GM12878 (cell line): ENCODE data around the gene HMGN1. TPM values are rescaled to one million over a fixed set of nuclear protein-coding genes. Genes with fewer than 3 reads are reported as not detected.

Source experiments
- ATAC-seq: fragments of 200-7000 bp; cut with Tn5 transposase; 3 replicates; pipeline ENCODE4 v1.9.1; 2020; ENCODE audit warnings: mild to moderate bottlenecking, moderate library complexity
- BruUV-seq: library from RNA; stranded (reverse); fragments of 400-500 nt; replicated peaks from 2 replicates; lab custom pipeline; 2021; lab: Mats Ljungman, UMichigan
- CTCF ChIA-PET: fragments of 300-600 bp; sonication (Branson Sonifier 250); formaldehyde crosslinking; extraction: SDS; loops from one replicate; lab custom pipeline; 2021; ENCODE audit warnings: inconsistent platforms; lab: Yijun Ruan, JAX
- POLR2A ChIA-PET: fragments of 350-600 bp; formaldehyde crosslinking; extraction: SDS; loops from one replicate; lab custom pipeline; 2021; ENCODE audit warnings: inconsistent platforms; lab: Charles Lee
- RAD21 ChIA-PET: fragments of 300-600 bp; sonication (Branson Sonifier 250); formaldehyde crosslinking; loops from one replicate; lab custom pipeline; 2023; ENCODE audit warnings: antibody characterized with exemption; ENCODE audit not compliant: unreplicated experiment; lab: Charles Lee
- SMC1A ChIA-PET: fragments of 300-600 bp; sonication (Branson Sonifier 250); formaldehyde crosslinking; loops from one replicate; lab custom pipeline; 2023; ENCODE audit not compliant: unreplicated experiment, uncharacterized antibody; lab: Charles Lee
- DNase-seq: peaks from one replicate; pipeline ENCODE4 v3.0.0-alpha.2; 2011; ENCODE audit warnings: low read depth, low spot score
- FAIRE-seq: peaks from 3 replicates; lab custom pipeline; 2011; peaks lifted over from hg19 to GRCh38; lab: Jason Lieb, UNC
- H2AFZ ChIP-seq: 2 replicates; pipeline ENCODE4 v1.6.0; 2011; ENCODE audit warnings: low read depth, low read length, control low read depth; ENCODE audit not compliant: control insufficient read depth
- H3K27ac ChIP-seq: 2 replicates; pipeline ENCODE4 v1.5.1; 2011; ENCODE audit warnings: control low read depth; ENCODE audit not compliant: control insufficient read depth, insufficient read depth
- H3K27me3 ChIP-seq, 2 experiments: replicated peaks in 1 of 2; 2 replicates each; pipeline versions ENCODE4 v1.6.0 to v1.6.1; 2011; ENCODE audit warnings: low read length in 1 of 2; ENCODE audit not compliant: control insufficient read depth in 2 of 2, insufficient read depth in 2 of 2
- H3K36me3 ChIP-seq, 2 experiments: 2 replicates each; pipeline ENCODE4 v1.5.1; 2011; ENCODE audit warnings: low read length in 1 of 2; ENCODE audit not compliant: control insufficient read depth in 2 of 2, insufficient read depth in 2 of 2
- H3K4me1 ChIP-seq: 2 replicates; pipeline ENCODE4 v1.6.1; 2011; ENCODE audit warnings: mild to moderate bottlenecking, low read length, moderate library complexity, mixed read lengths; ENCODE audit not compliant: control insufficient read depth, insufficient read depth
- H3K4me2 ChIP-seq: 2 replicates; pipeline ENCODE4 v1.6.0; 2011; ENCODE audit warnings: control low read depth; ENCODE audit not compliant: control insufficient read depth, insufficient read depth
- H3K4me3 ChIP-seq: fragments of 200-600 bp; sonication (generic); 2 replicates; pipeline ENCODE4 v1.5.1; 2016
- H3K79me2 ChIP-seq: 2 replicates; pipeline ENCODE4 v1.6.0; 2011; ENCODE audit warnings: low read length; ENCODE audit not compliant: control insufficient read depth, insufficient read depth
- H3K9ac ChIP-seq: 2 replicates; pipeline ENCODE4 v1.8.0; 2011; ENCODE audit warnings: low read length, control low read depth, mixed read lengths; ENCODE audit not compliant: control insufficient read depth, insufficient read depth
- H3K9me3 ChIP-seq: replicated peaks from 3 replicates; pipeline ENCODE4 v1.5.1; 2011; ENCODE audit warnings: mild to moderate bottlenecking, low read length; ENCODE audit not compliant: control insufficient read depth, insufficient read depth
- H4K20me1 ChIP-seq: 2 replicates; pipeline ENCODE4 v1.6.0; 2011; ENCODE audit not compliant: control insufficient read depth, insufficient read depth
- BRCA1 ChIP-seq: IDR thresholded peaks from 2 replicates; pipeline ENCODE4 v1.6.1; 2011; ENCODE audit warnings: low read depth, low read length, improper control_type of control experiment
- CBX3 ChIP-seq: fragments of 200-600 bp; sonication (generic); IDR thresholded peaks from 2 replicates; pipeline ENCODE4 v1.6.1; 2016; ENCODE audit warnings: low read depth, borderline replicate concordance
- CHD2 ChIP-seq: IDR thresholded peaks from 2 replicates; pipeline ENCODE4 v1.6.1; 2011; ENCODE audit warnings: low read depth, low read length, improper control_type of control experiment, borderline replicate concordance
- EZH2 ChIP-seq: IDR thresholded peaks from 2 replicates; pipeline ENCODE4 v1.6.1; 2012; ENCODE audit warnings: low read depth, mild to moderate bottlenecking, control low read depth, inconsistent platforms, low read length, borderline replicate concordance; ENCODE audit not compliant: control insufficient read depth
- FOXM1 ChIP-seq: IDR thresholded peaks from 2 replicates; pipeline ENCODE4 v1.6.1; 2012; ENCODE audit warnings: low read depth, mild to moderate bottlenecking, inconsistent platforms, low read length, moderate library complexity
- IRF3 ChIP-seq: fragments of 450-650 bp; IDR thresholded peaks from 2 replicates; pipeline ENCODE4 v1.6.1; 2014; ENCODE audit warnings: mild to moderate bottlenecking
- KDM1A ChIP-seq: fragments of 200-600 bp; sonication (generic); IDR thresholded peaks from 2 replicates; pipeline ENCODE4 v1.6.1; 2016; ENCODE audit warnings: borderline replicate concordance
- KLF5 ChIP-seq: fragments of 450-650 bp; IDR thresholded peaks from 2 replicates; pipeline ENCODE4 v1.6.1; 2014; ENCODE audit warnings: mild to moderate bottlenecking; ENCODE audit not compliant: partially characterized antibody
- POLR2A ChIP-seq: IDR thresholded peaks from 2 replicates; pipeline ENCODE4 v1.6.1; 2011; ENCODE audit warnings: low read depth, mild to moderate bottlenecking, low read length
- RBBP5 ChIP-seq: fragments of 200-600 bp; sonication (generic); conservative IDR thresholded peaks from 2 replicates; pipeline ENCODE4 v1.6.1; 2016
- SREBF2 ChIP-seq: IDR thresholded peaks from 2 replicates; pipeline ENCODE4 v1.6.1; 2012; ENCODE audit warnings: mild to moderate bottlenecking, low read length
- STAT1 ChIP-seq: fragments of 450-650 bp; conservative IDR thresholded peaks from 2 replicates; pipeline ENCODE4 v1.6.1; 2014; ENCODE audit warnings: antibody characterized with exemption, mild to moderate bottlenecking
- STAT3 ChIP-seq: IDR thresholded peaks from 2 replicates; pipeline ENCODE4 v1.6.1; 2011; ENCODE audit warnings: low read depth, low read length, improper control_type of control experiment
- TCF7 ChIP-seq: IDR thresholded peaks from 2 replicates; pipeline ENCODE4 v1.6.1; 2014; ENCODE audit warnings: antibody characterized with exemption, borderline replicate concordance
- YY1 ChIP-seq: IDR thresholded peaks from 2 replicates; pipeline ENCODE4 v1.6.1; 2011; ENCODE audit warnings: low read depth, mild to moderate bottlenecking, low read length
- ZNF24 ChIP-seq: fragments of 450-650 bp; IDR thresholded peaks from 2 replicates; pipeline ENCODE4 v1.6.1; 2017; ENCODE audit warnings: antibody characterized with exemption, mild to moderate bottlenecking
- ZNF622 ChIP-seq: fragments of 450-650 bp; IDR thresholded peaks from 2 replicates; pipeline ENCODE4 v1.6.1; 2017; ENCODE audit warnings: mild to moderate bottlenecking, inconsistent platforms
- WGBS: methylation state at CpG from one replicate; pipeline ENCODE4 v1.1.6; 2016; ENCODE audit warnings: low lambda C conversion rate; ENCODE audit not compliant: insufficient replicate concordance, insufficient coverage; ENCODE audit errors: missing lambda C conversion rate; 5-methylcytosine and 5-hydroxymethylcytosine counted together
- in situ Hi-C: fragments of 300-500 bp; cut with MboI; formaldehyde crosslinking; loops from 9 replicates; pipeline ENCODE4 v1.14.3; 2018; ENCODE audit warnings: mixed read lengths
- intact Hi-C: fragments of 100-400 bp; cut with micrococcal nuclease; formaldehyde crosslinking; loops from one replicate; pipeline ENCODE4 v1.14.2; 2022; ENCODE audit not compliant: unreplicated experiment
- polyA plus RNA-seq, 11 experiments: library from polyadenylated mRNA; depleted of rRNA in 4 of 11; unstranded in 6 of 11; stranded (reverse) in 5 of 11; fragments of >200 nt; fragmentation: Nextera tagmentation in 4 of 11; fragmentation: Illumina TruSeq in 1 of 11; extraction: Ambion mirVana in 4 of 11; extraction: Trizol in 1 of 11; gene quantifications; 1 replicate in 1 of 11; 2 replicates in 10 of 11; pipeline versions ENCODE4 v1.2.1 to v1.2.3, GENCODE V29; 2011 to 2016; ENCODE audit warnings: inconsistent platforms in 2 of 11, missing spikeins in 2 of 11, low read depth in 1 of 11
- total RNA-seq, 4 experiments: library from RNA; depleted of rRNA in 3 of 4; stranded (reverse); fragments of >200 nt in 3 of 4; fragmentation: Illumina TruSeq in 1 of 4; extraction: Trizol in 1 of 4; gene quantifications; 2 replicates each; pipeline versions ENCODE4 v1.2.1 to v1.2.3, GENCODE V29; 2013 to 2021

The HMGN1 gene
- total and polyA plus RNA-seq, 10 of the 15 experiments (the other 5 are each of a cell fraction or from before 2014, with no cell fraction given), result 120 to 798 (median 396) TPM

- H4K20me1 ChIP-seq, result no peaks in the 10 kb centered on the region
- 14% methylated on average over 6 of the region's 6 CpGs for WGBS
- no peak overlapping the region for H3K27ac ChIP-seq
- H3K4me1 ChIP-seq, result no peaks in the 10 kb centered on the region
- in situ Hi-C loops, result no loop called here
- RAD21 ChIA-PET, result no interaction called here
- H3K4me3 ChIP-seq, result no peak overlapping the region
- H2AFZ ChIP-seq, result no peak overlapping the region
- H3K4me2 ChIP-seq, result no peak overlapping the region
- no peak for ATAC-seq
- FAIRE-seq, result no peak
- no peak for TF ChIP-seq KDM1A
- no peak for TF ChIP-seq CBX3
- TF ChIP-seq, all 136 proteins: peak for 0
- Histone ChIP-seq H3K9me3 (no peaks in the 10 kb centered on the region), H3K9ac (no peak overlapping the region), H3K79me2 (no peaks in the 10 kb centered on the region), H3K36me3 (no peaks in the 10 kb centered on the region), H3K27me3 (no peaks in the 10 kb centered on the region)
- no peak for DNase-seq
- CTCF ChIA-PET, result interaction anchor here (0.7 to 0.9 kb wide), 2 partner anchors 17 to 82 kb away, joined by 3 to 4 read pairs; no protein-coding TSS in a partner anchor
- intact Hi-C loops, result no loop called here
- BruUV-seq, result no TSS peak
- POLR2A ChIA-PET, result no interaction called here
- SMC1A ChIA-PET, result no interaction called here
Measured at GRCh38 chr21:39330001-39330400, 18.9 kb downstream of the HMGN1 start.

- no TSS peak for BruUV-seq
- ATAC-seq, result no peak
- Histone ChIP-seq H3K4me3 (no peak overlapping the region), H3K79me2 (no peaks in the 10 kb centered on the region), H3K27ac (no peak overlapping the region), H3K4me2 (no peak overlapping the region), H3K27me3 (no peaks in the 10 kb centered on the region), H2AFZ (no peak overlapping the region), H3K4me1 (no peaks in the 10 kb centered on the region), H3K9me3 (no peaks in the 10 kb centered on the region), H3K36me3 (no peaks in the 10 kb centered on the region), H4K20me1 (no peaks in the 10 kb centered on the region), H3K9ac (no peak overlapping the region)
- intact Hi-C loops (no loop called here), in situ Hi-C loops (no loop called here)
- SMC1A ChIA-PET, result no interaction called here
- DNase-seq, result no peak
- CTCF ChIA-PET, result interaction anchor here (1.1 kb wide), 1 partner anchor 51 kb away, joined by 3 read pairs; no protein-coding TSS in a partner anchor
- POLR2A ChIA-PET, result no interaction called here
- RAD21 ChIA-PET, result no interaction called here
- FAIRE-seq, result no peak
- WGBS, result 78% methylated on average over 7 of the region's 7 CpGs
- no peak for TF ChIP-seq STAT3
- no peak for TF ChIP-seq SREBF2
- no peak for TF ChIP-seq IRF3
- no peak for TF ChIP-seq BRCA1
- no peak for TF ChIP-seq EZH2
- TF ChIP-seq YY1, result no peak
- TF ChIP-seq FOXM1, result no peak
- no peak for TF ChIP-seq KLF5
- TF ChIP-seq ZNF622, result no peak
- no peak for TF ChIP-seq RBBP5
- TF ChIP-seq STAT1, result no peak
- TF ChIP-seq CHD2, result no peak
- no peak for TF ChIP-seq ZNF24
- no peak for TF ChIP-seq POLR2A
- no peak for TF ChIP-seq TCF7
Measured at GRCh38 chr21:39327727-39328126, 21.2 kb downstream of the HMGN1 start.
